Lower leg skin (tissue), 4 donors: Measurements from ENCODE around the gene PAXX. TPM values are rescaled to one million over a fixed set of nuclear protein-coding genes. Genes with fewer than 3 reads are reported as not detected.

Source experiments
- DNase-seq, 2 donors: peaks; one replicate each; pipeline ENCODE4 v3.0.0-alpha.2; 2019; ENCODE audit warnings: low spot score in 2 of 2
- H3K4me3 ChIP-seq: fragments of 200-600 bp; sonication (generic); 2 replicates; pipeline ENCODE4 v1.5.1; 2017; ENCODE audit warnings: mild to moderate bottlenecking, low read depth; ENCODE audit not compliant: poor library complexity, severe bottlenecking
- POLR2A ChIP-seq, 2 donors: fragments of 450-650 bp; IDR thresholded peaks; one replicate each; pipeline ENCODE4 v1.6.1; 2016 to 2017; ENCODE audit warnings: antibody characterized with exemption in 2 of 2, mild to moderate bottlenecking in 1 of 2, moderate library complexity in 1 of 2
- WGBS, 2 donors: methylation state at CpG; one replicate each; pipeline ENCODE4 v1.1.5; 2018; 5-methylcytosine and 5-hydroxymethylcytosine counted together
- intact Hi-C: fragments of 100-400 bp; cut with DNase I; formaldehyde crosslinking; loops from one replicate; pipeline ENCODE4 v1.15.0; 2023; ENCODE audit warnings: low total_unique reads
- total RNA-seq, 4 donors: library from RNA; depleted of rRNA; stranded (reverse); fragments of >200 nt; gene quantifications; one replicate each; pipeline ENCODE4 v1.1.0, GENCODE V29; 2016
- TF ChIP-seq, protein P1 (sequence below), 3 donors: fragments of 450-650 bp; IDR thresholded peaks; one replicate each; pipeline ENCODE4 v1.5.1; 2016; ENCODE audit warnings: antibody characterized with exemption in 3 of 3, mild to moderate bottlenecking in 3 of 3, moderate library complexity in 2 of 3

The PAXX gene
- total RNA-seq, 4 donors from 2014 or later: 38.7 to 75.8 (median 58.2) TPM

GRCh38 chr9:137007816-137008270 is 15.6 kb downstream of the PAXX start:
- no peak overlapping the region for H3K4me3 ChIP-seq
- 88% methylated on average over 11 to 12 of the region's 13 CpGs for WGBS, 2 donors
- TF ChIP-seq, protein P1, sequence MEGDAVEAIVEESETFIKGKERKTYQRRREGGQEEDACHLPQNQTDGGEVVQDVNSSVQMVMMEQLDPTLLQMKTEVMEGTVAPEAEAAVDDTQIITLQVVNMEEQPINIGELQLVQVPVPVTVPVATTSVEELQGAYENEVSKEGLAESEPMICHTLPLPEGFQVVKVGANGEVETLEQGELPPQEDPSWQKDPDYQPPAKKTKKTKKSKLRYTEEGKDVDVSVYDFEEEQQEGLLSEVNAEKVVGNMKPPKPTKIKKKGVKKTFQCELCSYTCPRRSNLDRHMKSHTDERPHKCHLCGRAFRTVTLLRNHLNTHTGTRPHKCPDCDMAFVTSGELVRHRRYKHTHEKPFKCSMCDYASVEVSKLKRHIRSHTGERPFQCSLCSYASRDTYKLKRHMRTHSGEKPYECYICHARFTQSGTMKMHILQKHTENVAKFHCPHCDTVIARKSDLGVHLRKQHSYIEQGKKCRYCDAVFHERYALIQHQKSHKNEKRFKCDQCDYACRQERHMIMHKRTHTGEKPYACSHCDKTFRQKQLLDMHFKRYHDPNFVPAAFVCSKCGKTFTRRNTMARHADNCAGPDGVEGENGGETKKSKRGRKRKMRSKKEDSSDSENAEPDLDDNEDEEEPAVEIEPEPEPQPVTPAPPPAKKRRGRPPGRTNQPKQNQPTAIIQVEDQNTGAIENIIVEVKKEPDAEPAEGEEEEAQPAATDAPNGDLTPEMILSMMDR (IDR thresholded peaks at IDR 0.05): no peak
- no peak for TF ChIP-seq POLR2A (IDR thresholded peaks at IDR 0.05)
- DNase-seq: no peak
- intact Hi-C loops: no loop called here

GRCh38 chr9:137008312-137008711 is 16.1 kb downstream of the PAXX start:
- WGBS, 2 donors: 82 to 85% methylated on average over 21 of the region's 22 CpGs
- DNase-seq: no peak
- intact Hi-C loops: no loop called here
- no peak for TF ChIP-seq POLR2A (IDR thresholded peaks at IDR 0.05)
- TF ChIP-seq, protein P1 (IDR thresholded peaks at IDR 0.05): no peak
- no peak overlapping the region for H3K4me3 ChIP-seq

DNA sequence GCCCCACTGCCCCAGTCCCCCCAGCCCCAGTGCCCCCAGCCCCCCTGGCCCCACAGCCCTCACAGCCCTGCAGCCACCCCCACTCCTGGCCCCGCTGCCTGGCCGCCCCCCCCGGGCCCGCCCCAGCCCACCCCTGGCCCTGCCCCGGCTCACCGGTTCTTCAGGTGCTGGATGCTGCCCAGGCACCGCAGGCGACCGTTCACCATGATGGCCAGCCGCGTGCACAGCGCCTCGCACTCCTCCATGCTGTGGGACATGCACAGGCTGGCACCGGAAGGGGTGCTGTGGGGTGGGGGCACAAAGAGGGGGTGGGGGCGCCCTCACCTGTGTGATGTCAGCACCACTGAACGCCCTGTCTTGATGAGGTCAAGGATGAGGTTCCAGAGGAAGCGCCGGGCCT is 17.0 kb downstream of the PAXX start:
- H3K4me3 ChIP-seq: no peak overlapping the region
- WGBS, 2 donors: 93 to 94% methylated on average over 3 to 15 of the region's 18 CpGs
- TF ChIP-seq, protein P1 (IDR thresholded peaks at IDR 0.05): no peak
- no peak for TF ChIP-seq POLR2A (IDR thresholded peaks at IDR 0.05)
- DNase-seq: no peak
- intact Hi-C loops: no loop called here

DNA sequence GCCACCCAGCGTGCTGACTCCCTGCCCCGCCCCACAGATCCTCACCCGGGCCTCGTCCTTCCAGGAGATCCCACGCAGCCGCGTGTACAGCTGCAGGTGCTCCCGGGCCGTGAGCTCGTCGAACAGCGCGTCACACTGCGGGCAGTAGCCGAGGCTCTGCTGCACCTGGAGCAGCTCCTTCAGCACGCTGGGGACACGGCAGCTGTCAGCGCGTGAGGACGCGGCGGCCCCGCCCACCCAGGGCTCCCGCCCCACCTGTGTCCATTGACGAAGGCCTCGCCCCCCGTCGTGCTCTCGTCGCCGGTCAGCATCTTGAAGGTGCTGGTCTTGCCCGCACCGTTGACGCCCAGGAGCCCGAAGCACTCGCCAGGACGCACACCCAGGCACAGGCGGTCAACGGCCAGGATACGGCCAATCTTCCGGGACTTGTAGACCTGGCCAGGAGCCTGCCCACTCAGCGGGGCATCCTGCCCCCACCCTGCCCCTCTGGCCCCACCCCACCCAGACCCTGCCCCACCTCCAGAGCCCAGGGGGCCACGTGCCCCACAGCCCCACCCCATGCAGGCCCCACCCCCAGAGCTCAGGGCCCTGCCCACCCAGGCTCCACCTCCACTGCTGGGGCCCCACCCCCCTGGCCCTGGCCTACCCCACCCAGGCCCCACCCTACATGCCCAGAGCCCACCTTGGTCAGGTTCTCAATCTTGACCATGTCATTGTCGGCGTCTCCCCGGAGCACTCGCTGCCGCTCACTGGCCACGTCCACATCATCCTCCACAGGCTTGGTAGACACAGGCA is 17.9 kb downstream of the PAXX start:
- WGBS, 2 donors: 95% methylated on average over 24 to 48 of the region's 49 CpGs
- intact Hi-C loops: no loop called here
- TF ChIP-seq POLR2A (IDR thresholded peaks at IDR 0.05): no peak
- TF ChIP-seq, protein P1 (IDR thresholded peaks at IDR 0.05): no peak
- DNase-seq: no peak
- no peak overlapping the region for H3K4me3 ChIP-seq

GRCh38 chr9:137011156-137011555 is 18.9 kb downstream of the PAXX start:
- intact Hi-C loops: no loop called here
- WGBS, 2 donors: 97 to 98% methylated on average over 24 of the region's 24 CpGs
- DNase-seq: no peak
- TF ChIP-seq, protein P1 (IDR thresholded peaks at IDR 0.05): no peak
- no peak for TF ChIP-seq POLR2A (IDR thresholded peaks at IDR 0.05)
- H3K4me3 ChIP-seq: no peak overlapping the region
